ENCODE measurements around the gene TAGLN. TPM values are rescaled to one million over a fixed set of nuclear protein-coding genes. Genes with fewer than 3 reads are reported as not detected.
A peak's percentile ranks its signal among the peaks of the same experiment; 100 is the strongest.

The TAGLN gene
- total and polyA plus RNA-seq, 9 of the 15 experiments (the other 6 are each of a cell fraction or from before 2014, with no cell fraction given), result 0.21 to 4.9 (median 1.1) TPM

GRCh38 chr11:117180661-117181585 is 18.2 kb upstream of the TAGLN start (continued):
- TF ChIP-seq XRCC5 (IDR thresholded peaks at IDR 0.05; ENCODE audit: low read depth, low read length) (peak; percentile 83), ZBTB33 (CRISPR knock-in tag; IDR thresholded peaks at IDR 0.05) (no peak), KDM4B (IDR thresholded peaks at IDR 0.05; ENCODE audit: borderline replicate concordance in 2 of 2, low read depth in 1 of 2) (no peak), TAF15 (IDR thresholded peaks at IDR 0.05; ENCODE audit: low read depth, low read length) (no peak), SMARCE1 (IDR thresholded peaks at IDR 0.05) (no peak), NEUROD1 (IDR thresholded peaks at IDR 0.05; ENCODE audit: borderline replicate concordance, low read depth, low read length, partially characterized antibody) (no peak), ZNF77 (CRISPR knock-in tag; IDR thresholded peaks at IDR 0.05) (no peak), ZBTB8A (IDR thresholded peaks at IDR 0.05; ENCODE audit: partially characterized antibody) (no peak), GABPB1 (CRISPR knock-in tag; IDR thresholded peaks at IDR 0.05) (no peak; the same call in 1 of the 2 replicates), ZNF324 (CRISPR knock-in tag; IDR thresholded peaks at IDR 0.05) (no peak), ZNF282 (CRISPR knock-in tag; IDR thresholded peaks at IDR 0.05) (no peak), MAZ (CRISPR knock-in tag; conservative IDR thresholded peaks at IDR 0.05 in 1 of 2, IDR thresholded peaks at IDR 0.05 in 1 of 2) (0 out of 4 replicates have a peak, but pooled peaks of 1 of the 2 experiments have one; percentile 39), ZBTB49 (CRISPR knock-in tag; IDR thresholded peaks at IDR 0.05; ENCODE audit: borderline replicate concordance) (no peak), THAP7 (CRISPR knock-in tag; IDR thresholded peaks at IDR 0.05) (no peak), MBD1 (CRISPR knock-in tag; IDR thresholded peaks at IDR 0.05) (no peak), EHMT2 (IDR thresholded peaks at IDR 0.05) (no peak), MIER1 (IDR thresholded peaks at IDR 0.05; ENCODE audit: low read depth) (no peak), HDAC1 (IDR thresholded peaks at IDR 0.05) (peak in 1 of 2 experiments; percentile 54; a peak in 1 of 4 replicates), ETV1 (tag; conservative IDR thresholded peaks at IDR 0.05; ENCODE audit: low read depth) (no peak), USF1 (CRISPR knock-in tag; IDR thresholded peaks at IDR 0.05) (peak; percentile 88)

All from K562 (cell line).